SK-N-SH (cell line): ENCODE results near the gene PCDH18. TPM values are rescaled to one million over a fixed set of nuclear protein-coding genes. Genes with fewer than 3 reads are reported as not detected.

Experiments used
- CTCF ChIA-PET: fragments of 300-600, 350-600 bp; formaldehyde crosslinking; extraction: SDS; loops from one replicate; lab custom pipeline; 2021; lab: Yijun Ruan, JAX
- POLR2A ChIA-PET: fragments of 350-600 bp; sonication (Branson Sonifier 250); formaldehyde crosslinking; extraction: SDS; loops from one replicate; lab custom pipeline; 2020; ENCODE audit warnings: antibody characterized with exemption, inconsistent platforms; lab: Yijun Ruan, JAX
- DNase-seq: peaks from one replicate; pipeline ENCODE4 v3.0.0; 2012
- H2AFZ ChIP-seq: fragments of 200-600 bp; sonication (generic); 2 replicates; pipeline ENCODE4 v1.8.1; 2016; ENCODE audit warnings: antibody characterized with exemption, mild to moderate bottlenecking, low read depth
- H3F3A ChIP-seq: fragments of 200-600 bp; sonication (generic); replicated peaks from 2 replicates; pipeline ENCODE3; 2016; ENCODE audit warnings: antibody characterized with exemption, mild to moderate bottlenecking; ENCODE audit not compliant: insufficient read depth
- H3K27ac ChIP-seq, 2 experiments: fragments of 200-500 bp in 1 of 2; fragments of 200-600 bp in 1 of 2; sonication (Bioruptor generic) in 1 of 2; sonication (generic), shearing (Covaris generic) in 1 of 2; 2 replicates each; pipeline versions ENCODE4 v1.5.1 to v1.6.1; 2014 to 2016; ENCODE audit warnings: low read depth in 2 of 2, inconsistent platforms in 1 of 2, low read length in 1 of 2, mild to moderate bottlenecking in 1 of 2, mixed read lengths in 1 of 2
- H3K27me3 ChIP-seq: fragments of 200-600 bp; sonication (generic), shearing (Covaris generic); 2 replicates; pipeline ENCODE4 v1.6.1; 2016; ENCODE audit warnings: mixed run types; ENCODE audit not compliant: insufficient read depth
- H3K36me3 ChIP-seq, 2 experiments: fragments of 200-500 bp in 1 of 2; fragments of 200-600 bp in 1 of 2; sonication (Bioruptor generic) in 1 of 2; sonication (generic) in 1 of 2; replicated peaks in 1 of 2; 2 replicates each; pipeline versions ENCODE3 to v1.5.1; 2014 to 2016; ENCODE audit warnings: low read length in 1 of 2, mild to moderate bottlenecking in 1 of 2; ENCODE audit not compliant: insufficient read depth in 2 of 2, control insufficient read depth in 1 of 2
- H3K4me1 ChIP-seq, 2 experiments: fragments of 200-500 bp in 1 of 2; fragments of 200-600 bp in 1 of 2; sonication (Bioruptor generic) in 1 of 2; sonication (generic), shearing (Covaris generic) in 1 of 2; 2 replicates each; pipeline versions ENCODE4 v1.5.1 to v1.6.1; 2014 to 2016; ENCODE audit warnings: low read depth in 1 of 2, low read length in 1 of 2, mixed run types in 1 of 2; ENCODE audit not compliant: insufficient read depth in 2 of 2, control insufficient read depth in 1 of 2
- H3K4me2 ChIP-seq: fragments of 200-600 bp; sonication (generic), shearing (Covaris generic); 2 replicates; pipeline ENCODE4 v1.6.1; 2017; ENCODE audit warnings: mixed run types
- H3K4me3 ChIP-seq, 2 experiments: fragments of 200-500 bp in 1 of 2; fragments of 200-600 bp in 1 of 2; sonication (Bioruptor generic) in 1 of 2; sonication (generic), shearing (Covaris generic) in 1 of 2; 2 replicates each; pipeline versions ENCODE4 v1.5.1 to v1.8.1; 2014 to 2016; ENCODE audit warnings: low read depth in 2 of 2, inconsistent platforms in 1 of 2, low read length in 1 of 2, mild to moderate bottlenecking in 1 of 2, mixed read lengths in 1 of 2, moderate library complexity in 1 of 2
- H3K79me2 ChIP-seq: fragments of 200-600 bp; sonication (generic); 2 replicates; pipeline ENCODE4 v1.8.1; 2017; ENCODE audit warnings: mild to moderate bottlenecking; ENCODE audit not compliant: insufficient read depth
- H3K9ac ChIP-seq: fragments of 200-600 bp; sonication (generic); 2 replicates; pipeline ENCODE4 v1.6.1; 2017; ENCODE audit warnings: mixed run types
- H3K9me2 ChIP-seq: fragments of 200-600 bp; sonication (generic); 2 replicates; pipeline ENCODE4 v1.6.1; 2017; ENCODE audit warnings: mixed run types
- H3K9me3 ChIP-seq: fragments of 200-600 bp; sonication (generic); 2 replicates; pipeline ENCODE4 v1.6.1; 2017; ENCODE audit warnings: mixed run types, mild to moderate bottlenecking, moderate library complexity
- H4K20me1 ChIP-seq: fragments of 200-600 bp; sonication (generic); 2 replicates; pipeline ENCODE4 v1.6.1; 2017; ENCODE audit warnings: mild to moderate bottlenecking, mixed run types; ENCODE audit not compliant: insufficient read depth
- CHD2 ChIP-seq: fragments of 150-350 bp; IDR thresholded peaks from 2 replicates; pipeline ENCODE4 v1.6.1; 2018; ENCODE audit warnings: low read length; ENCODE audit not compliant: partially characterized antibody
- ELF1 ChIP-seq: IDR thresholded peaks from 2 replicates; pipeline ENCODE4 v1.4.0; 2012
- EP300 ChIP-seq, 2 experiments: IDR thresholded peaks; 2 replicates each; pipeline versions ENCODE4 v1.4.0 to v1.6.1; 2012; ENCODE audit warnings: borderline replicate concordance in 1 of 2, low read depth in 1 of 2, low read length in 1 of 2
- EZH2phosphoT487 ChIP-seq: fragments of 200-600 bp; sonication (generic); IDR thresholded peaks from 2 replicates; pipeline ENCODE4 v1.6.1; 2017; ENCODE audit warnings: low read depth, mixed run types, mild to moderate bottlenecking, antibody characterized with exemption, moderate library complexity, borderline replicate concordance
- FOXJ3 ChIP-seq: sonication (generic); formaldehyde crosslinking; IDR thresholded peaks from 2 replicates; pipeline ENCODE4 v1.5.1; 2020; ENCODE audit warnings: mild to moderate bottlenecking, missing genetic modification reagents
- FOXM1 ChIP-seq: IDR thresholded peaks from 2 replicates; pipeline ENCODE4 v1.4.0; 2012; ENCODE audit warnings: low read depth, mild to moderate bottlenecking
- GABPA ChIP-seq: IDR thresholded peaks from 2 replicates; pipeline ENCODE4 v1.4.0; 2012; ENCODE audit warnings: low read depth, mild to moderate bottlenecking
- GATA2 ChIP-seq: sonication (generic); formaldehyde crosslinking; IDR thresholded peaks from 2 replicates; pipeline ENCODE4 v1.5.0; 2020; ENCODE audit warnings: mild to moderate bottlenecking, missing genetic modification reagents
- IRF3 ChIP-seq: fragments of 150-350 bp; IDR thresholded peaks from 2 replicates; pipeline ENCODE4 v1.6.1; 2016; ENCODE audit warnings: mild to moderate bottlenecking, low read depth, low read length
- JUND ChIP-seq: IDR thresholded peaks from 2 replicates; pipeline ENCODE4 v1.4.0; 2012
- MEF2A ChIP-seq: IDR thresholded peaks from 2 replicates; pipeline ENCODE4 v1.4.0; 2012; ENCODE audit warnings: low read depth, borderline replicate concordance
- NFIC ChIP-seq: IDR thresholded peaks from 2 replicates; pipeline ENCODE4 v1.4.0; 2012; ENCODE audit warnings: borderline replicate concordance
- PBX3 ChIP-seq: IDR thresholded peaks from 2 replicates; pipeline ENCODE4; 2012
- RAD21 ChIP-seq: IDR thresholded peaks from 2 replicates; pipeline ENCODE4 v1.6.1; 2012; ENCODE audit warnings: mild to moderate bottlenecking, low read length
- REST ChIP-seq: IDR thresholded peaks from 2 replicates; pipeline ENCODE4 v1.6.1; 2012; ENCODE audit warnings: mild to moderate bottlenecking, low read depth, low read length, moderate library complexity
- RFX5 ChIP-seq: IDR thresholded peaks from 2 replicates; pipeline ENCODE4 v1.6.1; 2012; ENCODE audit warnings: mild to moderate bottlenecking, improper control_type of control experiment, low read length
- RXRA ChIP-seq: IDR thresholded peaks from 2 replicates; pipeline ENCODE4 v1.4.0; 2012; ENCODE audit warnings: low read depth, mild to moderate bottlenecking, borderline replicate concordance
- SIN3A ChIP-seq: IDR thresholded peaks from 2 replicates; pipeline ENCODE4 v1.6.1; 2012; ENCODE audit warnings: low read depth, mild to moderate bottlenecking, low read length, moderate library complexity, borderline replicate concordance
- SMC3 ChIP-seq: IDR thresholded peaks from 2 replicates; pipeline ENCODE4 v1.6.1; 2012; ENCODE audit warnings: low read depth, low read length, improper control_type of control experiment
- TCF12 ChIP-seq: IDR thresholded peaks from 2 replicates; pipeline ENCODE4 v1.4.0; 2012
- TEAD4 ChIP-seq: IDR thresholded peaks from 2 replicates; pipeline ENCODE4 v1.4.0; 2012; ENCODE audit warnings: mild to moderate bottlenecking, borderline replicate concordance; ENCODE audit not compliant: insufficient read depth
- USF1 ChIP-seq: IDR thresholded peaks from 2 replicates; pipeline ENCODE4 v1.4.0; 2012; ENCODE audit warnings: low read depth, borderline replicate concordance
- USF2 ChIP-seq: fragments of 150-350 bp; IDR thresholded peaks from 2 replicates; pipeline ENCODE4 v1.6.1; 2017; ENCODE audit warnings: antibody characterized with exemption, low read length, low read depth, borderline replicate concordance
- ZBTB33 ChIP-seq: IDR thresholded peaks from 2 replicates; pipeline ENCODE4 v1.4.0; 2012; ENCODE audit warnings: low read depth, borderline replicate concordance
- WGBS: methylation state at CpG from one replicate; pipeline ENCODE4 v1.1.6; 2017; ENCODE audit warnings: low lambda C conversion rate; 5-methylcytosine and 5-hydroxymethylcytosine counted together
- polyA plus RNA-seq, 3 experiments: library from polyadenylated mRNA; depleted of rRNA; stranded (reverse); fragments of >200 nt; gene quantifications; 2 replicates each; pipeline ENCODE4 v1.2.3, GENCODE V29; 2012

PCDH18 gene
- polyA plus RNA-seq, 1 of the 3 experiments (the other 2 are of a cell fraction) = 25.0 TPM

GRCh38 chr4:137510557-137511265 lies 21.6 kb downstream of the PCDH18 start:
- ChIA-PET POLR2A (no interaction called here), CTCF (interaction anchor here (1.7 kb wide), 1 partner anchor 8 kb away, joined by 5 read pairs; no protein-coding TSS in a partner anchor)
- H3K9me3 ChIP-seq = no peaks in the 10 kb centered on the region
- H3K4me1 ChIP-seq = peaks cover 6 to 8% of the 10 kb centered on the region in 2 experiments; a peak in 2 of 4 replicates
- H3K4me2 ChIP-seq = peak overlapping the region; percentile 11
- no peaks in the 10 kb centered on the region for H4K20me1 ChIP-seq
- H3K27ac ChIP-seq = peak overlapping the region; percentile 73 to 83; a peak in 3 of 4 replicates
- H3K9ac ChIP-seq = no peak overlapping the region; the same call in 1 of the 2 replicates
- peaks cover 26% of the 10 kb centered on the region for H3F3A ChIP-seq
- H2AFZ ChIP-seq = peak overlapping the region; percentile 37
- WGBS = 61% methylated on average over 2 of the region's 2 CpGs
- no peaks in the 10 kb centered on the region for H3K79me2 ChIP-seq
- no peaks in the 10 kb centered on the region for H3K9me2 ChIP-seq
- no peaks in the 10 kb centered on the region for H3K36me3 ChIP-seq
- no peak for DNase-seq
- no peaks in the 10 kb centered on the region for H3K27me3 ChIP-seq
- no peak overlapping the region; a peak in 1 of 4 replicates for H3K4me3 ChIP-seq
- TF ChIP-seq RFX5 = no peak
- no peak for TF ChIP-seq USF1
- no peak; the same call in 1 of the 2 replicates for TF ChIP-seq MEF2A
- TF ChIP-seq GATA2 (CRISPR knock-in tag) = no peak
- peak; percentile 93 for TF ChIP-seq JUND
- no peak for TF ChIP-seq FOXM1
- peak; percentile 28; the same call in 1 of the 2 replicates for TF ChIP-seq TEAD4
- TF ChIP-seq RXRA = 0 out of 2 replicates have a peak, but pooled peaks have one; percentile 21
- TF ChIP-seq PBX3 = peak; percentile 72
- TF ChIP-seq USF2 = no peak
- peak in 1 of 2 experiments; percentile 76; a peak in 1 of 4 replicates for TF ChIP-seq EP300 (IDR thresholded peaks at IDR 0.05; ENCODE audit: borderline replicate concordance in 1 of 2, low read depth in 1 of 2, low read length in 1 of 2)
- TF ChIP-seq SMC3 = no peak
- no peak for TF ChIP-seq RAD21
- TF ChIP-seq GABPA = no peak
- no peak for TF ChIP-seq REST
- no peak for TF ChIP-seq FOXJ3 (CRISPR knock-in tag)
- no peak for TF ChIP-seq ELF1
- no peak for TF ChIP-seq SIN3A
- TF ChIP-seq CHD2 = no peak
- no peak for TF ChIP-seq IRF3
- peak; percentile 83 for TF ChIP-seq TCF12
- TF ChIP-seq EZH2phosphoT487 = no peak
- peak; percentile 51; the same call in 1 of the 2 replicates for TF ChIP-seq NFIC
- no peak for TF ChIP-seq ZBTB33
